Activated naive CD8-positive, alpha-beta T cell treated with anti-CD3 and anti-CD28 coated beads for 36 hours (primary cell): Measurements from ENCODE around the gene NAPEPLD. TPM values are rescaled to one million over a fixed set of nuclear protein-coding genes. Genes with fewer than 3 reads are reported as not detected.
"Not testable (repeated sequence)": the region's sequence is repeated elsewhere in the genome, so short reads cannot be mapped to it uniquely, and the experiment has no call there.

ENCODE experiments used
- DNase-seq: peaks from one replicate; pipeline ENCODE4 v3.0.0; 2021
- H3K27ac Mint-ChIP-seq: one replicate; pipeline ENCODE4 v1.8.0; 2022; ENCODE audit warnings: mild to moderate bottlenecking, moderate library complexity, mixed read lengths
- H3K27me3 Mint-ChIP-seq: one replicate; pipeline ENCODE4 v1.8.0; 2022; ENCODE audit warnings: mild to moderate bottlenecking, mixed read lengths
- H3K36me3 Mint-ChIP-seq: one replicate; pipeline ENCODE4 v1.8.0; 2021; ENCODE audit warnings: mild to moderate bottlenecking, mixed read lengths
- H3K4me1 Mint-ChIP-seq: one replicate; pipeline ENCODE4 v1.8.0; 2021; ENCODE audit warnings: mixed read lengths
- H3K4me3 Mint-ChIP-seq: one replicate; pipeline ENCODE4 v1.8.0; 2022; ENCODE audit warnings: mild to moderate bottlenecking, moderate library complexity, mixed read lengths
- H3K9me3 Mint-ChIP-seq: one replicate; pipeline ENCODE4 v1.8.0; 2022; ENCODE audit warnings: mixed read lengths
- total RNA-seq, 2 experiments: library from RNA; stranded (reverse); gene quantifications; one replicate each; pipeline ENCODE4 v1.2.3, GENCODE V29; 2021

The NAPEPLD gene
- total RNA-seq, result 1 to 10 TPM; 4.1 to 4.9 TPM

DNA sequence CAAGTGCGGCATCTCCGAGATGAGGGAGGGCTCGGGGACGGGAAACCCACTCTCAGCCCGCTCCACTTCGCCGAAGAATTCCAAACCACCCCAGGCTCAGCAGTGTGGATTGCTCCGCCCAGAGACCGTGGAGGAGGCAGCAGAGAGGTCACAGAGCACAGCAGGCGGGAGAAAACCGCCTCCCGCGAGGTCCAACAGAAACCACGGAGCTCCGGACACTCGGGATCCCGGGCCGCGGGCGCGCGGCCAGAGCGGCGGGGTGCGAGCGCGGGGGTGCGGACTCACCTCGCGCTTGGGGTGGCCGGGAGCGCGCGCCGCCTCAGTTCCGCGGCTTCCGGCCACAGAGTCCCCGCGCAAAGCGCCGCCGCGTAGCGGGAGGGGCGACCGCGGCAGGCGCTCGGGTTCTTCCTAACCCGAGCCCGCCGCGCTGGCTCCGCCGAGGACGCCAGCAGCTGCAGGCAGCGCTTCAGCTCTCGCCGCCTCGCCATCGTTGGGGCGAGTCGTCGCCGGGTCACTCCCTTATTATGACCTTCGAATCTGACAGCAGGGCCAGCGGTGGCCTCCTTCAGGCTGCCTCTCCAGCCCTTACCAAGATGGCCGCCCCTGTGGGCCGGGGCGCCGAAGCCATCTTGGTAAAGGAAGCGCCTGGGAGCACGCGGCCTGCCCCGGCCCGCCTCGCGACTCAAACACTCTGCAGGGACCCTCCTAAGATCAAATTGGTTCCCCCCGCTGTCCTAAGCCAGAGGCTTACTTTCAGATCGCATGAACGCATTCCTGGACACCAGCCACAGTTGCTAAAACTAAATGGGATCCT is at the start of gene NAPEPLD:
Gene NAPEPLD, minus strand, starts transcription at position 106 of the 814 bp plus-strand sequence. CDS start 20,323 bp downstream, outside the sequence.
- peak within 1 kb of the TSS; percentile 97 for H3K27ac Mint-ChIP-seq
- peaks cover 16% of the 10 kb centered on the region for H3K36me3 Mint-ChIP-seq
- peak; percentile 79 for DNase-seq
- H3K27me3 Mint-ChIP-seq, result no peaks in the 10 kb centered on the region
- H3K9me3 Mint-ChIP-seq, result no peaks in the 10 kb centered on the region
- H3K4me3 Mint-ChIP-seq, result peak within 1 kb of the TSS; percentile 95
- H3K4me1 Mint-ChIP-seq, result peaks cover 33% of the 10 kb centered on the region

DNA sequence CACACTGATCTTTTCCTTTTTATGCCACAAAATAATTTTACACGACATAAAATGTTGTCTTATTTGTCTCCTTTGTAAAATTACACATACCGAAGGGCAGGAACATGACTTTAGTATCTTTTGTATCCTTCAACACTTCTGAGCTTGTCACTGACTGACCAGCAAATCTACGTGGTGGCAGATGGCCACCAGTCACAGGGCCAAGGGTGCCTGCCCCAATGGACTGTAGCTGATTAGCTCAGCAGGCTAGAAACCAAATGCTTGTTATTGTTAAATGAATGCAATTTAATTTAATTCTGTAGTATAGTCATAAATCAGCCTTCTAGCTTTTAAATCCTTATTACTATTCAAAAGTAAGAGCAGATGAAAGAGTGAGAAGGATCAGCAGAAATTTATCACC is 49.2 kb upstream of the NAPEPLD start:
- not testable (repeated sequence) for H3K9me3 Mint-ChIP-seq, H3K27me3 Mint-ChIP-seq, H3K27ac Mint-ChIP-seq, H3K4me1 Mint-ChIP-seq, H3K4me3 Mint-ChIP-seq, H3K36me3 Mint-ChIP-seq, DNase-seq

DNA sequence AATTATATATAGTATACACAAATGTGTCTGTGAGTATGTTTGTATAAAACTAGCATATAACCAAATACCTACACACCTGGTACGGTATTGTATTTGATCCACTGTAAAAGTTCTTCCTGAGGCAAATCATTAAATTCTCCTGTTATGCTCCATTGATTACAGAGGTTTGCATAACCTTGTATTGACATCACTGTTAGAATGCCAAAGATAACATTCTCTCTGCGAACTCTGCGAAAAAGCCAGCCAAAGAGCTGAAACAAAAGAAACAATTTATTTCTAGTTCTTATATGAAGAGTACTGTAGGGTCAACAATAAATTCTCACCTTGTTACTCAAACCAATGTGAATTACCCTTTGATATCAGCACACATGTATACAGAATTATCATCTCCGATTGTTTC is 46.5 kb upstream of the NAPEPLD start:
- not testable (repeated sequence) for H3K4me1 Mint-ChIP-seq, H3K27me3 Mint-ChIP-seq, H3K9me3 Mint-ChIP-seq, H3K4me3 Mint-ChIP-seq, H3K27ac Mint-ChIP-seq, H3K36me3 Mint-ChIP-seq, DNase-seq

DNA sequence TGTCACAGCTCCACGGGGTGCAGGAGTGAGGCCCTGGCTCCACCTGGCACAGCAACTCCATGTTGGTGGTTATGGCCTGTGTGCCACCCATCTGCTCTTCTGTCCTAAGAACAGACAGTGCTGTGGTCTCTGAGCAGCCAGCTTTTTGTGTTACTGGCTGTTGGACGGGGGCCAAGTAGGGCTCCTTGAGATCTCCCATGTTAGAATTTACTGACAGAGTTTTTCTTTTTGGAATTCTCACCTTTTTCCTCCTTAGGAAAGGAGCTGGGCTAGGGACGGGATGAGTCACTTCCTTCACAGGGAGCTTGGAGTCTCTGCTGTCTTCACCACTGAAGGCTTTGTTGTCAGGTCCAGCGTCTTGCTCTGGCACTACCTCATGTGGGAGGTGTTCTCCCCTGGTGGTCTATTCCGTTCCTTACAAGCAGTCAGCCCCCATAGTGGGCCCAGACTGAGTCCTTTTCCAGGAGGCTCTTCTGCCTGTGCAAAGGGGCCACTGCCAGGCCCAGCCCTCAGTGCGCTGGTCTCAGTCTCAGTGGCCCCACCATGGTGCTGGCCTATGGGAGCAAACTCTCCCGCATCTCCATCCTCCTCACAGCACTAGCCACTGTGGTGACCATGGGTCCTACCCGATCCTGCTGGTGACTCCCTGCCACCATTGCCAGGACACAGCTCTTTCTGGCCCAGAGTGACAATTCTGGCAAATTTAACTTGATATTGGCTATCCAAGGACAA is 23.7 kb upstream of the NAPEPLD start:
- H3K4me1 Mint-ChIP-seq, H3K27ac Mint-ChIP-seq, DNase-seq, H3K27me3 Mint-ChIP-seq, H3K4me3 Mint-ChIP-seq, H3K36me3 Mint-ChIP-seq, H3K9me3 Mint-ChIP-seq: not testable (repeated sequence)

DNA sequence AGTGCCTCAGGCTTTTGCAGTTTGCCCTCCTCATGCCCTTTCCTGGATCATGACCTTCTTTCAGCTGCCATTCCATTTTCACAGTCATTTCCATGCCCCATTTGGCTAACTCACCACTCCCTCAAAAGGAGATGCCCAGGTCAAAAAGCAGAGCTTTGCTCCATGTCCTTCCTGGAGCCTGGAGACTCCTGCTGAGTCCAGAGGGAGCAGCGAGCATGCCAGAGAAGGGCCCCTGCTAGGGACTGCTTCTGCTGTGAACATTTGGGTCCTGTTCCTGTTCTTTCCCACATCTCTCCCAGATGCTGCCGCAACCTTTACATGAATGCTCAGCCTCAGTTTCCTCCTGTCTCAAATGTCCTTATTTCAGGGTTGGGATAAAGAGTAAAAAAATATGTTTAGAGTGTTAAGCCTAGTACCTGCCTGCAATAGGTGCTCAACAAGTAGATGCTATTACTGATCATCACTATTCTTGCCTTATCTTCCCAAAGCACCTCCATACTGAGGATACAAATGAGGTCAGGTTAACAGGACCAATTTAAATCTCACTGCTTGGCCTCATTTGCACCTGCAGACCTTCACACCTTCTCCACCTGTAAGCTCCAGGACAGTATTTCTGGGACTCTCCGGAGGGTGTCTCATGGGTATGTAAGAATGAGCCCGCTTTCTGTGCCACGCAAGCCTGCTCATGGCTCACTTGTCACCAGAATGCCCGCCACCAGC is 23.0 kb upstream of the NAPEPLD start:
- not testable (repeated sequence) for DNase-seq, H3K36me3 Mint-ChIP-seq, H3K9me3 Mint-ChIP-seq, H3K27me3 Mint-ChIP-seq, H3K27ac Mint-ChIP-seq, H3K4me1 Mint-ChIP-seq, H3K4me3 Mint-ChIP-seq

DNA sequence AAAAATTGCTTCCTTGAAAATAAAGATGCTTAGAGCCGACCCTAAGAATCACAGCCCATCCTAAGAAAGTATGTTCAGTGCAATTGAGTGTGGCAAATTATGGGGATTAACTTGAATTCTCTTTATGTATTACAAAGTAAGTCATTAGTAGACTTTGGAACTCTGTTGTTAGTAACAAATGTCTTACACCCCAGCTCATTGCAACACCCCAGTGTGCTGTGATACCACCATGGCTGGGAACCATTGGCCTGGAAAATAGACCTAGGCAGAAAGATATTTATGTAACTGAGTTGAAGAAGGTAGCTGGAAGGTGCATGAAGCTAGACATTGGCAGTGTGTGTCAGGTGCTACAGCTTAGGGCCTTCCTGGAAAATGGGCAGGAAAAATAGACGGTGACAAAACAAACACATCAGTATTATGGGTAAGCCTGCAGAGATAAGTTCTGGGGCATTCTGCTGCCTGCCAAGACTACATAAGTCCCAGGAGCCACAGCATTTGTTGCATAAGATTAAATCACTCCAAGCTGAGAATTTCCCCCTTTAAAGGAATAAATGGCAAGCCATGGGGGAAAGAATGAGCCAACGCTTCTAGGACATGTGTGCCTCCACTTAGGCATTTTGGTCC is 18.1 kb upstream of the NAPEPLD start:
- DNase-seq, H3K4me3 Mint-ChIP-seq, H3K27me3 Mint-ChIP-seq, H3K36me3 Mint-ChIP-seq, H3K9me3 Mint-ChIP-seq, H3K27ac Mint-ChIP-seq, H3K4me1 Mint-ChIP-seq: not testable (repeated sequence)

DNA sequence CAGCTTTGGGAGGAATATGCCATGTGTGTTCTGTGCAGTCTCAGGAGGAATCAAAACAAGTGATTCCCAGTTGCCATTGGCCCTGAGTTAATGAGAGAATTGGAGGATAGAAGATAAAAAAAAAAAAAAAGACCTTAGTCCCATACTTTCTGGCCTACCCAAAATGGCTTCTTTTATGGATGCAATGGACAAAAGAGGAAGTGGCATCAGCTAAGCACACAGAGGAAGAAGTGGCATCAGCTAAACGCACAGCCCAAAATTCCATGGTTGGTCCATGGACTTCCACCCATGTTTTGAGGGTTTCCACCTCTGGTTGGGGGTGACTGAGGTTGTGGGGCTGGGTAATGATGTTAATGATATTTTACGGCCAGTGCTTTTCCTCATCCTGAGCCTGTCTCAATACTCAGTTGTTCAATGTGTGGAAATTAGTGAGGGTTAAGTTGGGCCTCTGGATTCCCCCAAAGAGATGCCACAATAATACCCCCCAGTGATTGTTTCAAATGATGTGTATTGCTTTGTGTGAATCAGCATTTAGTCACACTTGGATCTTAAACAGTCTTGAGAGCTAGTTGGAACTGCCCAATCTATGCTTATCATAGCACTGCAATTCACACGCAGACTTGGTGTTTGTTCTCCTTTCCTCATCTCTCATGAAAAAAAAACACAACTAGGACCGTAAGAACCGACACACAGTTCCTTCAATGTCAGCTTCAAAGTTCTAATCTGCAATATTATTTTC is 14.4 kb upstream of the NAPEPLD start:
- not testable (repeated sequence) for H3K27ac Mint-ChIP-seq, H3K36me3 Mint-ChIP-seq, DNase-seq, H3K27me3 Mint-ChIP-seq, H3K9me3 Mint-ChIP-seq, H3K4me3 Mint-ChIP-seq, H3K4me1 Mint-ChIP-seq

DNA sequence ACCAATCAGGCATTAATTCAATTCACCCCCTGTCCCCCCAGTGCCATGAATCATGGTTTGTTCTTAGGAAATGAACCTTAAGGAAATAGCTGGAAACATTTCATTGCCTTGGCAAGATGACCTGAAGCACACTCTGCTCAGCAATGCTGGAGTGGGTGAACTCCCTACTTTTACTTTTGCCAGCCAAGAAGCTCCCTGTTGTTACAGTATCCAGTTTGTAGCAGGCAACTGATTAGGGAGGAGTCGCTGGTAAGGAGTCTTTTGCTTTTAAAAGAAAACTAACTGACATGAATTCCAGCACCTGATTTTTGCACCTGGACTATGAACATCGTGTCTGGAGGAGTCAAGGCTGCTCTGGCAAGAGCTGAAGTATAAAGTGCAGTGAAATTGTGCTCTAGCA is 13.7 kb upstream of the NAPEPLD start:
- not testable (repeated sequence) for H3K27me3 Mint-ChIP-seq, H3K9me3 Mint-ChIP-seq, H3K27ac Mint-ChIP-seq, DNase-seq, H3K4me1 Mint-ChIP-seq, H3K36me3 Mint-ChIP-seq, H3K4me3 Mint-ChIP-seq

DNA sequence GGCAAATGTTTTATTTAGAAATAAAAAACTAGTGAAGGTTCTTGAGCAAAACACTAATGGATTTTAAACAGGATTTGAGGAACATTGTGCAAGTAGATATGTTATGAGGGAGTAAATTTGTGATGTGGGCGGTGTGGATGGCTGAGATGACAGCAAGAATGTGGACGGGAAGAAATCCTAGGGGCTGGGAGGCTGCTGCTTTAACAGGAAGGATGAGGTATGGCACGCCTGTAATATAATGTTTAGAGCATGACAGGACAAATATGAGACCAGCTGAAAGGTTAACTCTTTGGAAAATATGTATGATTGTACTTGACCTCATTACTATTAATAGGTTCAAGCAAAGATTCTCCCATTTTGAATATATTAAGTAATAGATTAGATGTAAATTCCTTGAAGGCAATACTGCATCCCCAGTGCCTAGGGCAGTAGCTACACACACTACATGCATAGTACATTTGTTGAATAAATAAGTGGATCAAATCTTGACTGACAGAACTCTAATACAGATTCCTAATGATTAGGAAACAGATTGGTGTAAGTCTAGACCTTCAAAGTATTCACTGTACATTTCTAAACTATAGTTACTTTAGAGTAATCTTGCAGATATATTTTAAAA is 13.2 kb upstream of the NAPEPLD start:
- H3K36me3 Mint-ChIP-seq, DNase-seq, H3K27ac Mint-ChIP-seq, H3K27me3 Mint-ChIP-seq, H3K4me3 Mint-ChIP-seq, H3K4me1 Mint-ChIP-seq, H3K9me3 Mint-ChIP-seq: not testable (repeated sequence)

DNA sequence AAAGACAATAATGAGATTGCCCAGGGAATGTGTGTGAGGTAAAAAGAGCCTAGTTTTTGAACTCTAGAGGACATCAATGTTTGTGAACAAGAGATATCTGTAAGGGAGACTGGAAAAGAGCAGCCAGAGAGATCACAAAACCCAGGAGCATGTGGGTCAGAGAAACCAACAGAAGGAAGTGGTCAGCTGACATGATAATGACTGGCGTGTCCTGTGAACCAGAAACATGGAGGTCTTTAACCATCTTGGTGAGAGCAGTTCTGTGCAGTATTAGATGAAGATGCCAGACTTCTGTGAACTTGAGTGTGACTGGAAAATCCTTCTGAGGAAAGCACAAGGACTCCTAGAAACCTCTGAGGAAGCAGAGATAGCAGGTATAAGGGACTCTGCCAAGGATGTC is 10.2 kb upstream of the NAPEPLD start:
- DNase-seq, H3K27me3 Mint-ChIP-seq, H3K4me3 Mint-ChIP-seq, H3K9me3 Mint-ChIP-seq, H3K36me3 Mint-ChIP-seq, H3K27ac Mint-ChIP-seq, H3K4me1 Mint-ChIP-seq: not testable (repeated sequence)

DNA sequence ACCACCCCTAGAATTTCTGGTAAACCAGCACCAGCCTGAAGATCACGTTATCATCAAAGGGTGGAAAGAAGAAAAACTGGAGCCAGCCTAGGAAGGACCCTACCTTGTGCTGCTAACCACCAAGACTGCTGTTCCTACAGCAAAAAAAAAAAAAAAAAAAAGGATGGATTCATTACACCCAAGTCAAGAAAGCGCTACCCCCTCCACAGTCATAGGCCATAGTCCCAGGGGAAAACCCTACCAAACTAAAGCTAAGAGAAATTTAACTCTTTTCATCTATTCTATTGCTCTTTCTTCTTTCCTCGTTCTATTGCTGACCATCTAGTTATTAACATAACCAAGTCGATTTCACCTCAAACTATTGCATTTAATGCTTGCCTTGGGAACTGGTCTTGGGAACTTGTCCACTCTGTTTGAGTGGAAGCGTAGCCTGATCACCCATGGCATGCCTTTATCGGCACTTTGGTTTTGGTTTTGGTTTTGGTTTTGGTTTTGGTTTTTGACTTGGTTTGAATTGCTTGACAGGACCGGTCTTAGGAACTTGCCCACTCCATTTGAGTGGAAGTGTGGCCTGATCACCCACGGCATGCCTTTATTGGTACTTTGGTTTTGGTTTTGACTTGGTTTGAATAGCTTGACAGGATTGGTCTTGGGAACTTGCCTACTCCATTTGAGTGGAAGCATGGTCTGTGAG is 6.6 kb upstream of the NAPEPLD start:
- H3K27ac Mint-ChIP-seq, H3K27me3 Mint-ChIP-seq, DNase-seq, H3K9me3 Mint-ChIP-seq, H3K4me1 Mint-ChIP-seq: not testable (repeated sequence)
- Mint-ChIP-seq H3K4me3 (peak overlapping the region; percentile 43), H3K36me3 (peaks cover 12% of the 10 kb centered on the region)

DNA sequence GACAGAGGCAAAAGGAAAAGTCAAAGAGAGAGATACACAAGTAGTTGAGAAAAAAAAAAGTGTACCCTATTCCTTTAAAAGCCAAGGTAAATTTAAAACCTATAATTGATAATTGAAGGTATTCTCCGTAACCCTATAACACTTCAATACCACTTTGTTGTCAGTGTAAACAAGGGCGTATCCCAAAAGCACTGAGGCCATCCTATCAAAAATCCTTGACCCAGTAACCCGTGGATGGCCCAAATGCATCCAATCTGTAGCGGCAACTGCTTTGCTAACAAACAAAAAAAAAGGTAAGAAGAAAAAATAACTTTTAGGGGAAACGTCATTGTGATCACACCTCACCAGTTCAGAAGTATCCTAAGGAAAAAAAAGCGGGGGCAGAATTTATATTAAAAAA is 5.1 kb upstream of the NAPEPLD start:
- Mint-ChIP-seq H3K27me3 (no peaks in the 10 kb centered on the region), H3K4me3 (no peak overlapping the region), H3K9me3 (peaks cover 3% of the 10 kb centered on the region)

DNA sequence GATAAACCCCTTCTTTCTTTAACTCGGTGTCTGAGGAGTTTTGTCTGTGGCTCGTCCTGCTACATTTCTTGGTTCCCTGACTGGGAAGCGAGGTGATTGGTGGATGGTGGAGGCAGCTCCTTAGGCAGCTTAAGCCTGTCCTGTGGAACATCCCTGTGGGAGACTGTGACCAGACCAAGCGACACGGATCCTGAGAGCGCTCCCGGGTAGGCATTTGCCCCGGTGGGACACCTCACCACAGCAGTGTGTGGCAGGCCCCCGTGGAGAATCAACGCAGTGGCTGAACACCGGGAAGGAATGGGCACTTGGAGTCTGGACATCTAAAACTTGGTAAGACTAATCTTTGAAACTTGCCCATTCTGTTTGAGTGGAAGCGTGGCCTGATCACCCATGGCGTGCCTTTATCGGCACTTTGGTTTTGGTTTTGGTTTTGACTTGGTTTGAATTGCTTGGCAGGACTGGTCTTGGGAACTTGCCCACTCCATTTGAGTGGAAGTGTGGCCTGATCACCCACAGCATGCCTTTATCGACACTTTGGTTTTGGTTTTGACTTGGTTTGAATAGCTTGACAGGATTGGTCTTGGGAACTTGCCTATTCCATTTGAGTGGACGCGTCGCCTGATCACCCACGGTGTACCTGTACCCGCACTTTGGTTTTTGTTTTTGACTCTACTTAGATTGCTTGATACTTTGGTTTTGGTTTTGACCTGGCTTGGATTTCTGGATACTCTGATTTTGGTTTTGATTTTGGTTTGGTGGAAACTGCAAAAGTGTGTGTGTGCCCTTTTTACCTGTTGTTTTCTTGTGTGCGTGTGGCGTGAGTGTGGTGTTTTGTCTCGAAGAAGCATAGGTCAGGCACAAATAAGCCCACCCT is 4.1 kb upstream of the NAPEPLD start:
- peaks cover 20% of the 10 kb centered on the region for H3K4me1 Mint-ChIP-seq
- H3K36me3 Mint-ChIP-seq, result peaks cover 19% of the 10 kb centered on the region
- H3K4me3 Mint-ChIP-seq, H3K27me3 Mint-ChIP-seq, H3K27ac Mint-ChIP-seq, DNase-seq, H3K9me3 Mint-ChIP-seq: not testable (repeated sequence)

More for the DNA sequence above, 5.1 kb upstream of the NAPEPLD start:
- no peak overlapping the region for H3K27ac Mint-ChIP-seq
- peaks cover 19% of the 10 kb centered on the region for H3K4me1 Mint-ChIP-seq
- H3K36me3 Mint-ChIP-seq, result peaks cover 19% of the 10 kb centered on the region
- DNase-seq, result no peak
